Superior temporal gyrus (tissue), 1 donor: ENCODE results near the gene ZNF157.

Experiments
- DNase-seq: peaks from one replicate; pipeline ENCODE4 v3.0.0-alpha.2; 2016; ENCODE audit errors: extremely low spot score

The ZNF157 gene

GRCh38 chrX:47446971-47447370, 76.6 kb downstream of the ZNF157 start:
- DNase-seq = no peak

GRCh38 chrX:47447607-47448006, 77.2 kb downstream of the ZNF157 start:
- DNase-seq = no peak

- DNase-seq = no peak
These were observed 77.9 kb downstream of the ZNF157 start for GRCh38 chrX:47448165-47448806.

GRCh38 chrX:47452112-47452511, 81.7 kb downstream of the ZNF157 start:
- DNase-seq = no peak

GRCh38 chrX:47456080-47456479, 85.7 kb downstream of the ZNF157 start:
- no peak for DNase-seq

GRCh38 chrX:47458528-47458927, 88.2 kb downstream of the ZNF157 start:
- DNase-seq = no peak

DNA sequence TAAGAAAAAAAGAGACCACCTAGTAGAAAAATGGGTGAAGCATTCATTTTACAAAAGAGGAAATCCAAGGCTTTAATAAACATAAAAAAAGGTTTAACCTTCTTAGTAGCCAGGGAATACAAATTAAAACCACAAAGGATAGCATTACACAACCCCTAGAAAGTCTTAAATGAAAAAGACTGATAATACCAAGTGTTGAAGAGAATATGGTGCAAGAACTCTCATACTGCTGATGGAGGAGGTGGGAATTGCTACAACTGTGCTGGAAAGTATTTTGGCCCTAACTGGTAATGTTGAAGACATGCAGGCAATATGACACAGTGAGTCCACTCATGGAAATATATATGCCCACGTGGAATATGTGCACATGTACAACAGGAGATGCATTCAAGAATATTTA, 90.2 kb downstream of the ZNF157 start:
- DNase-seq = no peak
